ENCODE measurements around the gene NT5E.

NT5E gene

GRCh38 chr6:85422996-85423395 is 26.9 kb upstream of the NT5E start:
- Histone ChIP-seq H3K27me3 (ENCODE audit: control insufficient read depth, insufficient read depth, low read length) (no peaks in the 10 kb centered on the region), H3K4me1 (ENCODE audit: control insufficient read depth, insufficient read depth, low read length) (no peaks in the 10 kb centered on the region), H3K9ac (ENCODE audit: low read depth, low read length) (no peak overlapping the region), H3K9me3 (ENCODE audit: control insufficient read depth, insufficient read depth, low read length) (0 out of 2 replicates have a peak, but pooled peaks cover 3% of the 10 kb centered on the region), H3K36me3 (ENCODE audit: control insufficient read depth, insufficient read depth, low read length) (no peaks in the 10 kb centered on the region), H3K27ac (ENCODE audit: low read depth, low read length) (no peak overlapping the region), H3K4me3 (ENCODE audit: low read depth, low read length) (no peak overlapping the region)

DNA sequence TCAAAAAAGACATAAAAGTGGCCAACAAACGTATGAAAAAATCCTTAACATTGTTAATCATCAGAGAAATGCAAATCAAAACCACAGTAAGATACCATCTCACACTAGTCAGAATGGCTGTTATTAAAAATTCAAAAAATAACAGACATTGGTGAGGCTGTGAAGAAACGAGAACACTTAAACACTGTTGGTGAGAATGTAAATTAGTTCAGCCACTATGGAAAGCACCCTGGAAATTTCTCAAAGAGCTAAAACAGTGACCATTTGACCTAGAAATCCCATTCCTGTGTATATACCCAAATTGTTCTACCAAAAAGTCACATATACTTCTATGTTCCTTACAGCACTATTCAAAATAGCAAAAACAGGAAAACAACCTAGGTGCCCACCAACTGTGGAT is 24.9 kb upstream of the NT5E start:
- Histone ChIP-seq H3K27ac (ENCODE audit: low read depth, low read length) (no peak overlapping the region), H3K4me1 (ENCODE audit: control insufficient read depth, insufficient read depth, low read length) (no peaks in the 10 kb centered on the region), H3K9me3 (ENCODE audit: control insufficient read depth, insufficient read depth, low read length) (0 out of 2 replicates have a peak, but pooled peaks cover 3% of the 10 kb centered on the region), H3K9ac (ENCODE audit: low read depth, low read length) (no peak overlapping the region), H3K36me3 (ENCODE audit: control insufficient read depth, insufficient read depth, low read length) (no peaks in the 10 kb centered on the region), H3K4me3 (ENCODE audit: low read depth, low read length) (no peak overlapping the region), H3K27me3 (ENCODE audit: control insufficient read depth, insufficient read depth, low read length) (no peaks in the 10 kb centered on the region)

DNA sequence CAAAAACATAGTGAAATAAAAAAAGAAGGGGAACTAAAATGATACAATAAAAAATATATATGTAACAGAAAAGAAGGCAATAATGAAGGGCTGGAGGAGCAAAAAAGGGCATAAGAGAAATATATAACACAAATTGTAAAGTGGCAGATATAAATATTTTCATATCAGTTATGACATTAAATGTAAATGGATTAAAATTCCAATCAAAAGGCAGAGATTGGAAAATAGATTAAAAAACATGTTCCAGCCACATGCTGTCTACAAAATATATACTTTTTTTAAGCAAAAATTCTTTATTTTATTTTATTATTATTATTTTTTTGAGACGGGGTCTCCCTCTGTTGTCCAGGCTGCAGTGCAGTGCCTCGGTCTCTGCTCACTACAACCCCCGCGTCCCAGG is 23.9 kb upstream of the NT5E start:
- Histone ChIP-seq H3K9ac (ENCODE audit: low read depth, low read length) (no peak overlapping the region), H3K4me3 (ENCODE audit: low read depth, low read length) (no peak overlapping the region), H3K27ac (ENCODE audit: low read depth, low read length) (no peak overlapping the region), H3K4me1 (ENCODE audit: control insufficient read depth, insufficient read depth, low read length) (no peaks in the 10 kb centered on the region), H3K9me3 (ENCODE audit: control insufficient read depth, insufficient read depth, low read length) (0 out of 2 replicates have a peak, but pooled peaks cover 3% of the 10 kb centered on the region), H3K27me3 (ENCODE audit: control insufficient read depth, insufficient read depth, low read length) (no peaks in the 10 kb centered on the region), H3K36me3 (ENCODE audit: control insufficient read depth, insufficient read depth, low read length) (no peaks in the 10 kb centered on the region)

DNA sequence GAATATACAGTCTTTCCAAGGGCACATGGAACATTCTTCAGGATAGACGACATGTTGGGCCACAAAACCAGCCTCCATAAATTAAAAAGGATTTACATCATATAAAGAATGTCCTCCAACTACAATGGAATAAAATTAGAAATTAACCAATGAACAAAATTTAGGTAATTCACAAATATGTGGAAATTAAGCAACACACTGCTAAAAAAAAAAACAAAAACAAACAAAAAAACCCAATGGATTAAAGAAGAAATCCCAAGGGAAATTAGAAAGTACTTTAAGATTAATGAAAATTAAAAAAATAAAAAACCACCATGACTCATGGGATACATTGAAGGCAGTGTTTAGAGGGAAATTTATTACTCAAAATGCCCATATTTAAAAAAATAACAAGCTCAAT is 21.4 kb upstream of the NT5E start:
- no peaks in the 10 kb centered on the region for H3K36me3 ChIP-seq (ENCODE audit: control insufficient read depth, insufficient read depth, low read length)

GRCh38 chr6:85429346-85429745 is 20.5 kb upstream of the NT5E start:
- Histone ChIP-seq H3K36me3 (ENCODE audit: control insufficient read depth, insufficient read depth, low read length) (no peaks in the 10 kb centered on the region), H3K27me3 (ENCODE audit: control insufficient read depth, insufficient read depth, low read length) (no peaks in the 10 kb centered on the region), H3K9ac (ENCODE audit: low read depth, low read length) (no peak overlapping the region), H3K4me1 (ENCODE audit: control insufficient read depth, insufficient read depth, low read length) (no peaks in the 10 kb centered on the region), H3K9me3 (ENCODE audit: control insufficient read depth, insufficient read depth, low read length) (0 out of 2 replicates have a peak, but pooled peaks cover 3% of the 10 kb centered on the region), H3K27ac (ENCODE audit: low read depth, low read length) (no peak overlapping the region), H3K4me3 (ENCODE audit: low read depth, low read length) (no peak overlapping the region)

More for the DNA sequence above, 21.4 kb upstream of the NT5E start:
- Histone ChIP-seq H3K4me3 (ENCODE audit: low read depth, low read length) (no peak overlapping the region), H3K4me1 (ENCODE audit: control insufficient read depth, insufficient read depth, low read length) (no peaks in the 10 kb centered on the region), H3K27ac (ENCODE audit: low read depth, low read length) (no peak overlapping the region), H3K9ac (ENCODE audit: low read depth, low read length) (no peak overlapping the region), H3K27me3 (ENCODE audit: control insufficient read depth, insufficient read depth, low read length) (no peaks in the 10 kb centered on the region), H3K9me3 (ENCODE audit: control insufficient read depth, insufficient read depth, low read length) (0 out of 2 replicates have a peak, but pooled peaks cover 3% of the 10 kb centered on the region)

DNA sequence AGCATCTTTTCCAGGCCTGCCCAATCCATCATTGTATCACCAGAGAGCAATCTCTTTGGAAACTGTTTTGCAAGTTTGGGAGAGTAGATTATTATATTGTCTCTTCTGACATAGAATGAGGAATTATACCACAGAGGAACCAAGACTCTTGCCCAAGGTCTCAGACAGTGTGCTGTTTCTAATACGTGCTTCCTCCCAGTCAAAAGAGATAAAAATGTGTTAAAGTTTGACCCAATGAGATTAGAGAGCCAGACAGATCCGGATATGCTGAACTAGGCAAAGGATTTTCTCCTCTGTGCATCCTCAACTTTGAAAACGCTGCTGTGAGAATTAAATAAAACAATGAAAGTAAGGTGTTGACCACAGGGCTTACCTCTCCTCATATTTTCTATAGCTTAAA is 18.6 kb upstream of the NT5E start:
- Histone ChIP-seq H3K27me3 (ENCODE audit: control insufficient read depth, insufficient read depth, low read length) (no peaks in the 10 kb centered on the region), H3K27ac (ENCODE audit: low read depth, low read length) (no peak overlapping the region), H3K4me1 (ENCODE audit: control insufficient read depth, insufficient read depth, low read length) (no peaks in the 10 kb centered on the region)

DNA sequence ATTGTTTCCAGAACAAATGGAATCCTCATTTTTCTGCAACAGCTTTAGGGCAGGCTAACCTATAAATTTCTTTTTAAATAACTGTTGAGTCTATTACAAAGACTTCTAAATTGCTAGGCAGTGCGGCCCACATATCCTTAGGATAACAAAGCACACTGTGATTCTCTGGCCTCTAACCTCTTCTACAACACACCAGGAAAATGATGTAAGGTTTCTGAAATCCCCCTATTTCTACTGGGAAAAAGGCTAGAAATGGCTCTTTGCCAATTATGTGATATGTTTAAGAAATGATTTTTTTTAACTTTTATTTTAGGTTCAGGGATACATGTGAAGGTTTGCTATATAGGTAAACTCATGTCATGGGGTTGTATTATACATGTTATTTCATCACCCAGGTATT is 17.3 kb upstream of the NT5E start:
- Histone ChIP-seq H3K9me3 (ENCODE audit: control insufficient read depth, insufficient read depth, low read length) (no peaks in the 10 kb centered on the region), H3K9ac (ENCODE audit: low read depth, low read length) (no peak overlapping the region), H3K27me3 (ENCODE audit: control insufficient read depth, insufficient read depth, low read length) (no peaks in the 10 kb centered on the region), H3K27ac (ENCODE audit: low read depth, low read length) (no peak overlapping the region), H3K4me3 (ENCODE audit: low read depth, low read length) (no peak overlapping the region), H3K4me1 (ENCODE audit: control insufficient read depth, insufficient read depth, low read length) (no peaks in the 10 kb centered on the region), H3K36me3 (ENCODE audit: control insufficient read depth, insufficient read depth, low read length) (no peaks in the 10 kb centered on the region)

More for the DNA sequence above, 18.6 kb upstream of the NT5E start:
- no peaks in the 10 kb centered on the region for H3K9me3 ChIP-seq (ENCODE audit: control insufficient read depth, insufficient read depth, low read length)
- H3K9ac ChIP-seq (ENCODE audit: low read depth, low read length), result no peak overlapping the region
- no peak overlapping the region for H3K4me3 ChIP-seq (ENCODE audit: low read depth, low read length)
- no peaks in the 10 kb centered on the region for H3K36me3 ChIP-seq (ENCODE audit: control insufficient read depth, insufficient read depth, low read length)

- no peak overlapping the region for H3K9ac ChIP-seq (ENCODE audit: low read depth, low read length)
- H3K27ac ChIP-seq (ENCODE audit: low read depth, low read length), result no peak overlapping the region
- H3K27me3 ChIP-seq (ENCODE audit: control insufficient read depth, insufficient read depth, low read length), result no peaks in the 10 kb centered on the region
- no peak overlapping the region for H3K4me3 ChIP-seq (ENCODE audit: low read depth, low read length)
- no peaks in the 10 kb centered on the region for H3K4me1 ChIP-seq (ENCODE audit: control insufficient read depth, insufficient read depth, low read length)
- H3K9me3 ChIP-seq (ENCODE audit: control insufficient read depth, insufficient read depth, low read length), result no peaks in the 10 kb centered on the region
- H3K36me3 ChIP-seq (ENCODE audit: control insufficient read depth, insufficient read depth, low read length), result no peaks in the 10 kb centered on the region
Observed at GRCh38 chr6:85435851-85436250, 14.0 kb upstream of the NT5E start.

GRCh38 chr6:85436411-85436810 is 13.5 kb upstream of the NT5E start:
- Histone ChIP-seq H3K4me1 (ENCODE audit: control insufficient read depth, insufficient read depth, low read length) (no peaks in the 10 kb centered on the region), H3K4me3 (ENCODE audit: low read depth, low read length) (no peak overlapping the region), H3K27me3 (ENCODE audit: control insufficient read depth, insufficient read depth, low read length) (no peaks in the 10 kb centered on the region), H3K9me3 (ENCODE audit: control insufficient read depth, insufficient read depth, low read length) (no peaks in the 10 kb centered on the region), H3K9ac (ENCODE audit: low read depth, low read length) (no peak overlapping the region), H3K36me3 (ENCODE audit: control insufficient read depth, insufficient read depth, low read length) (no peaks in the 10 kb centered on the region), H3K27ac (ENCODE audit: low read depth, low read length) (no peak overlapping the region)

GRCh38 chr6:85436939-85437495 is 12.9 kb upstream of the NT5E start:
- no peaks in the 10 kb centered on the region for H3K4me1 ChIP-seq (ENCODE audit: control insufficient read depth, insufficient read depth, low read length)
- no peaks in the 10 kb centered on the region for H3K9me3 ChIP-seq (ENCODE audit: control insufficient read depth, insufficient read depth, low read length)
- H3K4me3 ChIP-seq (ENCODE audit: low read depth, low read length), result no peak overlapping the region
- H3K36me3 ChIP-seq (ENCODE audit: control insufficient read depth, insufficient read depth, low read length), result no peaks in the 10 kb centered on the region
- no peaks in the 10 kb centered on the region for H3K27me3 ChIP-seq (ENCODE audit: control insufficient read depth, insufficient read depth, low read length)
- no peak overlapping the region for H3K9ac ChIP-seq (ENCODE audit: low read depth, low read length)
- no peak overlapping the region for H3K27ac ChIP-seq (ENCODE audit: low read depth, low read length)

- Histone ChIP-seq H3K4me1 (ENCODE audit: control insufficient read depth, insufficient read depth, low read length) (no peaks in the 10 kb centered on the region), H3K36me3 (ENCODE audit: control insufficient read depth, insufficient read depth, low read length) (no peaks in the 10 kb centered on the region), H3K4me3 (ENCODE audit: low read depth, low read length) (no peak overlapping the region), H3K27ac (ENCODE audit: low read depth, low read length) (no peak overlapping the region), H3K27me3 (ENCODE audit: control insufficient read depth, insufficient read depth, low read length) (peaks cover 14% of the 10 kb centered on the region), H3K9ac (ENCODE audit: low read depth, low read length) (no peak overlapping the region), H3K9me3 (ENCODE audit: control insufficient read depth, insufficient read depth, low read length) (no peaks in the 10 kb centered on the region)
Observed at GRCh38 chr6:85443349-85444117, 6.3 kb upstream of the NT5E start.

Data from HUES48 (cell line).